Astrocyte of the spinal cord (primary cell): ENCODE measurements around the gene BMERB1.

ENCODE experiments used
- DNase-seq: peaks from one replicate; pipeline ENCODE4 v3.0.0; 2011; ENCODE audit warnings: low read depth, low spot score
- H3K4me3 ChIP-seq: 2 replicates; pipeline ENCODE4 v1.5.1; 2011; ENCODE audit warnings: low read depth, mild to moderate bottlenecking, low read length, moderate library complexity
- CTCF ChIP-seq: IDR thresholded peaks from 2 replicates; pipeline ENCODE4 v1.5.1; 2012; ENCODE audit warnings: low read depth, mild to moderate bottlenecking, low read length, inconsistent platforms
- in situ Hi-C: cut with HindIII; loops from 2 replicates; pipeline ENCODE4 v1.10.0; 2017; ENCODE audit warnings: low sequenced_read_pairs

Gene BMERB1

GRCh38 chr16:15502041-15502725 lies 67.8 kb downstream of the BMERB1 start:
- no peak for TF ChIP-seq CTCF
- H3K4me3 ChIP-seq: no peak overlapping the region
- DNase-seq: peak; percentile 97
- in situ Hi-C loops: no loop called here

GRCh38 chr16:15506441-15506840 lies 72.1 kb downstream of the BMERB1 start:
- no peak for DNase-seq
- in situ Hi-C loops: no loop called here
- TF ChIP-seq CTCF: no peak
- no peak overlapping the region for H3K4me3 ChIP-seq

GRCh38 chr16:15507301-15507958 lies 73.0 kb downstream of the BMERB1 start:
- peak; percentile 51 for DNase-seq
- H3K4me3 ChIP-seq: no peak overlapping the region
- in situ Hi-C loops: no loop called here

GRCh38 chr16:15507959-15508627 lies 73.7 kb downstream of the BMERB1 start:
- no peak for TF ChIP-seq CTCF
- no peak overlapping the region for H3K4me3 ChIP-seq
- in situ Hi-C loops: no loop called here
- DNase-seq: no peak

More at GRCh38 chr16:15507301-15507958, 73.0 kb downstream of the BMERB1 start:
- no peak for TF ChIP-seq CTCF

- peak; percentile 75 for DNase-seq
- no peak for TF ChIP-seq CTCF
- in situ Hi-C loops: no loop called here
- H3K4me3 ChIP-seq: no peak overlapping the region
Measured at GRCh38 chr16:15509051-15509592, 74.7 kb downstream of the BMERB1 start.

GRCh38 chr16:15509593-15510535 lies 75.5 kb downstream of the BMERB1 start:
- H3K4me3 ChIP-seq: no peak overlapping the region
- DNase-seq: peak; percentile 83
- in situ Hi-C loops: no loop called here
- TF ChIP-seq CTCF: peak; percentile 14
